Right renal pelvis (tissue), 4 donors: ENCODE results near the gene INSYN1. TPM values are rescaled to one million over a fixed set of nuclear protein-coding genes. Genes with fewer than 3 reads are reported as not detected.
"Not testable (repeated sequence)": the region's sequence is repeated elsewhere in the genome, so short reads cannot be mapped to it uniquely, and the experiment has no call there.

Experiments
- DNase-seq, 4 donors: peaks; one replicate each; pipeline ENCODE4 v3.0.0-alpha.2; 2013; ENCODE audit warnings: low read depth in 4 of 4, low spot score in 3 of 4, missing footprints in 1 of 4
- polyA plus RNA-seq, 4 donors: library from polyadenylated mRNA; unstranded; fragments of 120-200 nt; gene quantifications; one replicate each; pipeline ENCODE4 v1.2.1, GENCODE V29; 2013; ENCODE audit not compliant: insufficient read length in 4 of 4

Gene INSYN1
- polyA plus RNA-seq, 4 donors: 16.7 to 29.0 (median 21.8) TPM

DNA sequence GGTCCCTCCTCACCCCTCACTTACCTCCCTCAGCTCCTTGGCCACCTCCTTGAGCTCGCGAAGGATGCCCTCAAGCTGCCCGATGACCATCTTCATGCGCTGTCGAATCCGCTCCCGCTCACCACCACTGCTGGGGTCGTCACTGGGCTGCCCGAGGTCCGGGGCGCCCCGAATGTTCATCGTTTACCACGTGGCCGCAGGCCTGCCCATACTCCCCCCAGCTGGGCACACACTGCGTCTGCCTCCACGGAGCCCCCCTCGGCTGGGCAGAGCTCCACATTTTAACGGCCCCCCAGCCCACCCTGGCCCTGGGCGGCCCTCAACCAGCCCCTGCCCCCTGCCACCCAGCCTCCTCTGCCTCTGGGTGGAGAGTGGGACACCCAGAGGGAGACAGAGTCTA is 2.2 kb downstream of the INSYN1 start:
- DNase-seq: no peak

DNA sequence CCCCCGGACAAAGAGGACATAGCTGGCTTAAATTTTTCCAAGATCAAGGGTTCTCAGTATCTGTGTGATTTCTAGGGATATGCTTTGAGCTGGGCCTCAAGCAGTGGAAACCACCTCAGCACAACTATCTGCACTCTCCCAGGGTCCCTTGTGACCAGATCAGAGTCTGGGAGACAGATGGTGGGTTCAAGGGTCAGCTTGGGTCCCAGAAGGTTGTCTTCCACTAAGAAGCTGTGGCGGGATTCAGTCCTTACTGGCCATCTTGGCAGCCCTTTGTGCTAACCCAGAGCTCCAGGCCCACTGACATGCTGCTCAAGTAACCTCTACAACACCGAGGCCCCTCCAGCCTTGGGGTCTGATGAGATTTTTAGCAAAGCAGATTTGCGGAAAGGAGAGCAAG is 2.7 kb downstream of the INSYN1 start:
- DNase-seq: no peak

- no peak for DNase-seq
Measured at GRCh38 chr15:73749971-73750370, 3.2 kb downstream of the INSYN1 start.

DNA sequence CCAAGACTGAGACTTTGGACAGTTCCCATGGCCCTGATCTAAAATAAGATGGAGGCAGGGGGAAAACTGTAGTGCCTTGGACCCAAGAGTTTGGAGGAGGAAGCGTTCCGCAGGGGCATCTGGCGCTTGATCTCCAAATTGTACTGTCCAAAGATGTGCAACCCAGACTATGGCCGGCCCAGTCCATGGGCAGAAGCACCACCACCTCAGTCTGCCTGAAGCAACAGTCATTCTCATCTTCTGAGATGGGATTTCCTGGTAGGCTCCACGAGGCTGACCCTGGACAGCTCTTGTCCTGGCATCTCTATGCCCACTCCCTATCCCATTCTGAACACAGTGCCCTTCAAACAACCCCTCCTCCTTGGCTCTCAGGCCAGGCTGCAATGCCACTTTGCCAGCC is 3.6 kb downstream of the INSYN1 start:
- DNase-seq: no peak

DNA sequence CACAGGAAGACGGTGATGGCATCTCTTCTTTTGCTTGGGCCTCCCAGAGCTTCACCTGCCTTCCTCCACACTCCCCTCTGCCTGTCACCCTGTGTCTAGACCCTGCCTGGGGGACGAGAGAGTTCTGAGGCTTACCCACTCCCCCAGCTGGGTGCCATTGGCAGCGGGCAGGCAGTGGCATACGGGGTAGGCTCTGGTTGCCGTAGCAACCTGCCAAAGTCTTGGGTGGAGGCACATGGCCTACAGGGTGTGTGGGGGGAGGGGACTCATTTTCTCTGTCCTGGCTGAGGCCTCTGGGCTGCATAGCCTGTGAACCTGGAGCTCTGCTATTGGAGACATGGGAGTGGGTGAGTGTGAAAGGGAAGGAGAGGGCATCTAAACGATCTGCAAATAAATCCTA is 4.4 kb downstream of the INSYN1 start:
- DNase-seq: no peak

DNA sequence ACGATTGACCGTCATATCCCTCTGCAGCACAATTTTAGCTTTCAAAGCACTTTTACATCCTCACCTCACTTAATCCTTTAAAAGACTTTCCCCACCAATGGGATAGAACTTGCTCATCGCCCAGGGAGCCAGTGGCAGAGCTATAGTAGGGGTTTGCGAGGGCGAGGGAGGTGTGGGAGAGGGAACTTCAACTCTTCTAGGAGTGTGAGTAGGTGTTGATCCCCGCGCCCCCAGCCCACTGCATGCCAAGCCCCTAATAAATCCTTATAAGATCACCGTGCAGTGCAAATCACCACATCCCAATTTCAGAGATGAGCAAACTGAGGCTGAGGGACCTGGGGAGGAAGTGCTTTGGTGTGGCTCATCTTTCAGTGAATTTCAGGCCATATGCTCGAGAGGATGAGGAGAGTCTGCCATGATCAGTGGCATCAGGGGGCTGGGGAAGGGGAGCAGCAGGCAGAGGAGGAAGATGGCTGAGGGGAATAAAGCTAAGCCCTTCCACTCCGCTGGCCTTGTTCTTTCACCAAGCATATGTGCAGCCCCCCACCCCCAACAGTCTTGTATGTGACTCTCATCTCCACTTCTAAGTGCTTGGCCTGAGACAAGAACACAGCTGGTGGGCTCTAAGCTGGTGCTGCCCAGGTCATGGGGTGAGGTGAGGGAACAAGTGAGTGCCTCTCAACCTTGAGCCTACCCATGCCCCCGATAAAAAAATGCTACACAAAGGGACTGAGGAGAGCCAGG is 5.1 kb downstream of the INSYN1 start:
- no peak for DNase-seq

- DNase-seq: no peak
Measured at GRCh38 chr15:73746883-73747282, 6.3 kb downstream of the INSYN1 start.

DNA sequence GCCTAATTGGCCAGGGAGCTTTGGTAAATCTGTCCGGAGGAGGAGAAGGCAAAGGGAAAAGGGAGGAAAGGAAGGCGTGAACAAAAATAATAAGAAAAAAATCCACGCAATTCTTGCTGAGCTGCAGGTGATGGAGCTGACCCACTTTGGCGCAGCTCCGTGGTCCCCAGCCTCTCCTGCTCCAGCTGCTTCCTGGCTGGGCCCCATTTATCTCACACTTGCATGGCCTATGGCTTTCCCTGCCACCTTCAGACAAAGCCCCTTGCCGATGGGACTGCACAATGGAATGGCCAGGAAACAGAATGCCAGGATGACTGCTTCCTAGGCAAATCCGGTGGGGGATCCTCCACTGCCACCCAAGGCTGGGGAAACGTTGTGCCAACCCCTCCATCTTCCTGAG is 6.9 kb downstream of the INSYN1 start:
- no peak for DNase-seq

DNA sequence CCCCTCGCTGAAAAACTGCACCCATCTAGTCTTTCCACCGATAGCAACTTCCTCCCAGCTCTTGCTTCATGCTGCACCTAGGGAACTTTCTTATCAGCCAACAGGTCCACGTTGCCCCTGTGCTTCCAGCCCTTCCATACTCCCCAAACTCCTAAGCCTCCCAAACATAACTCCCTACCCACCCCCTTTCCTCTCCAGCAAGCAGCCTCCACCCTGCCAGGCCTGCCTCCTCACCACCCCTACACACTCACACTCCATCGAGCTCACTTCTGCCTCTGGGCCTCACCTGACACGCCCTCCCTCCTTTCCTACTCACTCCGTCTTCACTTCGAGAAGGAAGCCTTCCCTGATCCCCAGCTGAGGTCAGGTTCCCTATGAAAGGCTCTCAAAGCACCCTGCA is 8.1 kb downstream of the INSYN1 start:
- DNase-seq: no peak

- no peak for DNase-seq
Measured at GRCh38 chr15:73744293-73744692, 8.9 kb downstream of the INSYN1 start.

DNA sequence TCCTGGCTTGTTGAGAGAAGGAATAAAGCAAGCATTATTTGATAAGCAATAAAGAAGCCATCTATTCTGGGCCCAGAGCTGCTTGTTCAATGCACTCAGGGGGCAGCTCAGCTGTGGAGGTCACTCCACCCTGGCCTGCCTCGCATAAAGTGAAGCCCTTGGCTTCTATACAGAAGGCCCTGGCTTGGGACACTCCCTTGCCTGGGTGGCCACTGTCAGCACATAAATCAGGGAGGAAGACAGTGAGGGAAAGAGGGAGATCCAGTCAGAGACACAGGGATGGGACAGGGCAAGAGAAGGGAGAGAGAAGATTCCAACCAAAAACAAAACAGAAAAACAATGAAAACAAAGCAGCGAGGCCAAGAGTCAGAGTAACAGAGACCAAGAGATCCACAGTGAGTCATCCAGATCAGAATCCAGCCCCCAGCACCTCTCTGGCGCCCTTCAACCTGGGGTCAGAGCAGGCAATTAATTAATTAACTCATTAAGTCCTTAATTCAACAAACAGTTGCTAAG is 11.8 kb downstream of the INSYN1 start:
- DNase-seq: no peak

GRCh38 chr15:73740152-73741048 is 12.8 kb downstream of the INSYN1 start:
- no peak for DNase-seq

GRCh38 chr15:73737535-73737934 is 15.6 kb downstream of the INSYN1 start:
- no peak for DNase-seq

DNA sequence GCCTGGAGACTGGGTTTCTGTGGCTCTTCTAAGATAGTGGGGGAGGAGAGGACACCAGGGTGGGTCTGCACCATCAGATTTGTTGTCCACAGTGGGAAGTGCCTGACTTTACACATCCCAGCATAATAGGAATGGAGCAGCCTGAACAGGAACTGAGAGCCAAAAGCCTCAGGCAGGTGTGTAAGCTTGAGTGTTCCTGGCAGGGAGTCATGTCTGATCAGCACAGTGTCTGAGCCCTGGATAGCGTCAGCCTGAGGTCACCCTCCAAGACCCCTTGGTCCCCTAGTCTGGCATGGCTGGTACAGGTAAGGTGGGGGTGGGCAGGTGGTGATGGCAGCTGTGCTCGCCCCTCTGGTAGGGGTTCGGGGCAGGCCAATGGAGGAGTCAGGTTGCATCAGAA is 20.2 kb downstream of the INSYN1 start:
- no peak for DNase-seq

DNA sequence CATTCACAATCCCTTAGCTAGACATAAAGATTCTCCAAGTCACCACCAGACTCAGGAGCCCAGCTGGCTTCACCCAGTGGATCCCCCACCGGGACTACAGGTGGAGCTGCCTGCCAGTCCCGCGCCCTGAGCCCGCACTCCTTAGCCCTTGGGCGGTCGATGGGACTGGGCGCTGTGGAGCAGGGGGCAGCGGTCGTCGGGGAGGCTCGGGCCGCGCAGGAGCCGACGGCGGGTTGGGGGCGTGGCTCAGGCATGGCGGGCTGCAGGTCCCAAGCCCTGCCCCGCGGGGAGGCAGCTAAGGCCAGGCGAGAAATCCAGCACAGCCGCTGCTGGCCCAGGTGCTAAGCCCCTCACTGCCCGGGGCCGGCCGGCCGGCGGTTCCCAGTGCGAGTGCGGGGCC is 21.1 kb downstream of the INSYN1 start:
- DNase-seq: not testable (repeated sequence)

GRCh38 chr15:73727330-73727976 is 25.7 kb downstream of the INSYN1 start:
- DNase-seq: no peak

- no peak for DNase-seq
Measured at GRCh38 chr15:73724212-73724611, 28.9 kb downstream of the INSYN1 start.

DNA sequence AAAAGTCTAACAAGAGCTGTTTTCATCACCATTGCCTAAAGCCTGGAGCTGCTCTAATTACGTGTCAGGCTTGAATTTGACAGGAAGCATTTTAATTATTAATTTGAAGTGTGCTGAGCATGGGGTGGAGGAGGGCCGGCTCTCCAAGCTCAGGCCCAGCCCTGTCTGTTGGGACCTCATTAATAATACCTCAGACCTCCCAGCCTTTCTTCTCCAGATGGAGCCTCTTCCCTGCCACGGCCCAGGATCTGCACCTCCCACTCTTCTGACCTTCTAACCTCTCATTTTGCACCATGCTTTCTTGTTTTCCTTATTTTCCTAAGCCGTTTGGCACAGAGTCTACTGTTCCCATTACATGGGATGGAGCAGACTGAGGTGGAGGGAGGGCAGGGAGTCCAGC is 30.0 kb downstream of the INSYN1 start:
- DNase-seq: no peak

- no peak for DNase-seq
Measured at GRCh38 chr15:73722425-73722824, 30.7 kb downstream of the INSYN1 start.

DNA sequence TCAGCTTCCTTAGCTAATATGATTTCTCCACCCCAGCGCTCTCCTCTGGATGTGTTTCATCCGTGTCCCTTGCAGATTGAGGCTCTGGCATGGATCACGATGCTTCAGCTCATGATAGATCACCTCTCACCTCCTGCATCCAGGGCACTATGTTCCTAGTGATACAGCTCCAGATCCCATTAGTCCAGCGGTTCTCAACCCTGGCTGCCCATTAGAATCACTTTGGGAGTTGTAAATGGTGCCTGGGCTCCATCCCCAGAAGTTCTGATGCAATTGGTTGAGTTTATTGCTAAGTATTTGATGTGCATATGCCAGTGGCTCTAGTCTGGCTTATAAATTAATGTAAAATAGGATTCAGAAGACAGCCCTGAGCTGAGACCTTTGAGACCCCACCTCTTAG is 34.5 kb downstream of the INSYN1 start:
- no peak for DNase-seq

DNA sequence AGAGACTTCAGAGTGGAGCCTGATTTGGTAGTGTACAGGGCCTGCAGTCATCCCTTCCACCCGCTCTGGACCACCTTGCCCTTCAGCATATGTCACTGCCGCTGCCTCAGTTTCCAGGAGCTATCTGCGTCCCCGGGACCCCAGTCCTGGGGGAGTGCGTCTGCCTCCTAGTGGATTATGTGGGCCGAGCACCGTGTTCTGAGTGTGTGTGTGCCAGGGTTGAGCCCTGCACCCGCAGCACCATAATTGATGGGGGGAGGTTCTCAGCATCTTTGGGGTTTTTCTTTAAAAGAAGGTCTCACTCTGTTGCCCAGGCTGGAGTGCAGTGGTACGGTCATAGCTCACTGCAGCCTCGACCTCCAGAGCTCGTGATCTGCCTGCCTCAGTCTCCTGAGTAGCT is 35.3 kb downstream of the INSYN1 start:
- no peak for DNase-seq
